NCI-H1105 treated with DMSO at 0.1 percent for 48 hours (cell line): ENCODE results near the gene KMT2C.

Experiments
- DNase-seq: peaks from one replicate; lab custom pipeline; 2025; lab: John Stamatoyannopoulos, UW

KMT2C gene

DNA sequence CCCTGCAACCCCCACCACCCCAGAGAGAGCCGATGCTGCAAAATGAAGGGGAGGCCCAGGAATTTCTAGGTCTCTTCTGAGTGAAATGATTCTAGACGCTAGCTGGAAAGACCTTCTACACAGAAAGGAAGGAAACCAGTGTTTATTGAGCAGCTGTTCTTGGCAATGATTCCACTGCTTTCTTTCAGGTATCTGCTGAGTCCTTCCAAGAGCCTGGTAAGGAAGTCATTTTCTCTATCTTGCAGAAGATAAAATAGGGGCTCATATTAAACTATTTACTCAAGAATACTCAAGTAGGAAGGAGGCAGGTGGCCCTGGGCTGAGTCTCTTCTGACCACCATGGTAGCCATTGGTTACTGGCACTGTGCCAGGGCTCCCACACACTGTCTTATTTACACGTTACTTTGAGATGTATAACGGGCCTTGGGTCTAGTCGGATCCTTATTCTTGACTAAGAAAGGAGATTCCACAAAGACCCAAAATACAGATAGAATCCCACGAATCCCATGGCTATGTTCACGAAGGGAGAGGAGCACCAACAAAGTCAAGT is 298.3 kb downstream of the KMT2C start:
- DNase-seq = peak; percentile 24

- DNase-seq = no peak
Observed at GRCh38 chr7:152136686-152137085, 299.1 kb downstream of the KMT2C start.

DNA sequence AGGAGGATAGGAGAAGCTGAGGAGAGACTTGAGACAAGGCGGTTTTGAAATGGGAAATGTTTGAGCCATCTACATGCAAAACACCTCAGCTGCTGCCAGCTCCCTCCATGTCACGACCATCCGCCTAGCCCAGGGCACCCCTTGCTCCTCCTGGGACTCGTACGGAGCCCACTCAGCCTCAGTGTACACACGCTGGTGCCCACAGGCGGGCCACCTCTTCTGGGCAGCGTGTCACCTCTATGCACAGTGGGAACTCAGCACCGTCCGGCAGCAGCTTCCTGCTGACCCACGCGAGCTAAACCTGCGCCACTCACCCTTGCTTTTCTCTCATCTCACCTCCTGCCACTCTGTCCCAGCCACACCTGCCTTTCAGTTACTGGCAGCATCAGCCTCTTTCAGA is 302.0 kb downstream of the KMT2C start:
- no peak for DNase-seq

DNA sequence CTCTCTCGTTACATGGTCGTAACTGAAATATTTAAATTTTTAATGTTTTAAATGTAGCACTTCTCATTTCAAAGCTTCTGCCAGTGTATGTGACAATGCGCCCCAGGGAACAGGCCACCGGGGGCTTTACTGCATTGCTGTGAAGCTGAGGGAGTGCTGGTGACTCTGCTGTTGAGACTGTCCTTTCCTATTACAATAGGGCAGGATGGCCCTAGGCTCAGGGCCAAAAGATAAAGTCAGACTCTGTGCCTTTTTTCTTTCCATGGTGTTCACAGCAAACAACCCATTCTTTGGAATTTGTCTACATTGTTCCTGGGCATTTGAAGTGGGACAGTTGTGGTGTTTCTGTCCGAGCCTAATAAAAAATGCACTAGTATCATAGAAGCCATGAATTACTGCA is 303.0 kb downstream of the KMT2C start:
- no peak for DNase-seq

- DNase-seq = no peak
Observed at GRCh38 chr7:152131981-152132494, 303.8 kb downstream of the KMT2C start.

- DNase-seq = no peak
Observed at GRCh38 chr7:152130658-152131590, 304.9 kb downstream of the KMT2C start.

GRCh38 chr7:152129682-152130081 is 306.1 kb downstream of the KMT2C start:
- no peak for DNase-seq

GRCh38 chr7:152128741-152129461 is 306.9 kb downstream of the KMT2C start:
- no peak for DNase-seq

DNA sequence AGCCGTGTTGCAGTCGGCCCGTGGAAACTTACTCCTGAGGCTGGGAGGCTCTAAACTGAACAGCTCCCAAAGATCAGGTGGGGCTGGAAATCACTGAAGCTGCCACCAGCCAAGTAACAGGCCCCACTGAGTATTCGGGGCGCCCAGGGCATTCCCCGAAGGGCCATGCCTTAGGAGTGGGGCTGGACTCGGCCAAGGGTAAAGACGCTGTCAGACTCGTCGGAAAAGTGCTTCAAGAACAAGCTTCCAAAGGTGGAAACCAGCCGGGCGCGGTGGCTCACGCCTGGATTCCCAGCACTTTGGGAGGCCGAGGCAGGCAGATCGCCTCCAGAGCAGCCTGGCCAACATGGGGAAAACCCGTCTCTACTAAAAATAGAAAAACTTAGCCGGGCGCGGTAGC is 307.6 kb downstream of the KMT2C start:
- DNase-seq = no peak

DNA sequence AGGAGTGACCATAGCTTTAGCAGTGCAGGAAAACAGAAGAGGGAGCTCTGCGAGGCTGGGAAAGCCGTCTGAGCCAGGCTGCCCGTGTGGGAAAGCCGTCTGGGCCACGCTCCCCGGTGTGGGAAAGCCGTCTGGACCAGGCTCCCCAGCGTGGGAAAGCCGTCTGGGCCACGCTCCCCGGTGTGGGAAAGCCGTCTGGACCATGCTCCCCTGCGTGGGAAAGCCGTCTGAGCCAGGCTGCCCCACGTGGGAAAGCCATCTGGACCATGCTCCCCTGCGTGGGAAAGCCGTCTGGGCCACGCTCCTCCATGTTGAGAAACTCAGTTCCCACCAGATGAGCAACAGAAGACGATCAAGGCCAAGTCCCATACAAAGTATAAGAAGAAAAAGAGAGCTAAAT is 308.6 kb downstream of the KMT2C start:
- DNase-seq = no peak

DNA sequence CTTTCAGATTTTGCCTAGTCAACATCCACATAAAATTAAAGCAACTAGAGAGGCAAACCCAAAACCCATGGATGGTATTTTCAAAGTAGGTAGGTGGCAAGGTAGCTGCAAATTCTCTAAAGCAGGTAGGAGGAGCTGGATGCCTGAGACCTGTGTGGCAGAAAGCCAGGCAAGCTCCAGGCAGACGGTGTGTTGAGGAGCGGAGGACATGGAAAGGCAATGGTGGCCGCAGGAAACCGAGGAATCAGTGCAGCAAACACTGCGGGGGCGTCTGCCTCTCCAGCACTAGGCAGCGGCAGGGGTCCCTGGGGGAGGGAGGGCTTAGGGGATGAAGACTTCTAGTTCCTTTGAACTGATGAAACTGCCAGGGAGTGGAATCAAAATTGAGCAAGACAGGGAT is 309.1 kb downstream of the KMT2C start:
- no peak for DNase-seq

DNA sequence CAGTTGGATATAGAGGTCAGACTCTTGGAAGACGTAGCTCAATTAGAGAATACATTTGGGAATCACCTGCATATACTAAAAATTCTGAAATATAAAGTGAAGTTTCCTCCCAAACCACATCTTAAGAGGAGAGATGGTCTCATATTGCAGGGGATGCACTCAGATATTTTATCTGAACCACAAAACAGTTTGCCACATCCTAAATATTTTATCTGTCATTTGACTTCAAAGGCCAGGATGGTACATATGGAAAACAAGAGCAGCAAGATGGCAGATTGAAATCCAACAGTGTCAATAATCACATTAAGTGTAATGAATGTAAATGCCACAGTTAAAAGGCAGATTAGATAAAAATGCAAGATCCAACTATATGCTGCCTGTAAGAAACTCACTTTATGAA is 313.3 kb downstream of the KMT2C start:
- no peak for DNase-seq

DNA sequence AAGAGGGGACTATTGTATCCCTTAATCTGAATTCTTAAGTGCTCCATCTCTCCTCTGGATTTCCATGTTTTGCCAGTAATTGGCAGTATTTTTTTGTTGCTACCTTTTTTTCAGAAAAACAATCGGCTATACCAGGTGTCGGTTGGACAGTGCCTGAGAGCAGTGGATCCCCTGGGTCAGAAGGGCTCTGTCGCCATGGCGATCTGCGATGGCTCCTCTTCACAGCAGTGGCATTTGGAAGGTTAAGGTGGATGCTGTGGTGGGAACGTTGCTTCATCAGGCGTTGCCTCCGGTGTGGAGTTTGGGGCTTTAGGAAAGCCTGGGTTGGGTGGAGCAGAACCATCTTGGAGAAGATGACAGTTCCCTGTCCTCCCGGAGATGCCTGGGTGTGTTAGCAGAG is 314.4 kb downstream of the KMT2C start:
- no peak for DNase-seq

DNA sequence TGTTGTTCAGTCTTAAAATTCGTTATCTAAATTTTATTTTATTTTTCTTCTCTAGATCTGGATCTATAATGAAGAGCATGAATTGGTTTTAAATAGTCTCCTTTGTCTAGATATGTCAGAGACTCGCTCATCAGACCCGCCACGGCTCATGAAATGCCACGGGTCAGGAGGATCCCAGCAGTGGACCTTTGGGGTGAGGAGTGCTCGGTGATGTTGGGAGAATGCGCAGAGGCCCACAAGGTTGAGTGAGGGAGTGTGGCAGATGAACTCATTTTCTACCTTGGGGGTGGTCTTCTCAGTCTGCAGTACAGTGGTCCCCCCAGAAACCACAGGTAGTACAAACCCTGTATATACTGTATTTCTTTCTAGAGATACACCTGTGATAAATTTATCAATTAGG is 315.0 kb downstream of the KMT2C start:
- DNase-seq = no peak

DNA sequence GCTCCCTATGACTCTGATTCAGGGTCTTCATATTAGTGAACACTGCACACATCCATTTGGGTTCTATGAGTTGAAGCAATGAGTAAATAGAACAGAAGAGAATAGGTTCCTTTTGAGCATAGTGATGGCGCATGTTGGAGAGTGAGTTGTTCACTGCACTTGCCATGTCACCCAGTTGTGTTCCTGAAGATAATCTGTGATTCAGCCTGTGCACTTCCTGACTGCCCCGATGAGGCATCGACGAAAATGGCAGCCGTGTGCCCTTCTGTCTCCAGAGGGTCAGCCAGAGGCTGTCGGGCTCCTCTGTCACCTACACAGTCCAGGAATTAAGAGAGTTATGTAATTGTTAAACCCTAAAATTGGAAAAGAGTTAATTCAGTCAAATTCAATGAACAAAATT is 315.6 kb downstream of the KMT2C start:
- no peak for DNase-seq

GRCh38 chr7:152117356-152117755 is 318.4 kb downstream of the KMT2C start:
- DNase-seq = no peak

- DNase-seq = no peak
Observed at GRCh38 chr7:152115021-152115718, 320.6 kb downstream of the KMT2C start.

- DNase-seq = no peak
Observed at GRCh38 chr7:152112829-152113228, 323.0 kb downstream of the KMT2C start.

DNA sequence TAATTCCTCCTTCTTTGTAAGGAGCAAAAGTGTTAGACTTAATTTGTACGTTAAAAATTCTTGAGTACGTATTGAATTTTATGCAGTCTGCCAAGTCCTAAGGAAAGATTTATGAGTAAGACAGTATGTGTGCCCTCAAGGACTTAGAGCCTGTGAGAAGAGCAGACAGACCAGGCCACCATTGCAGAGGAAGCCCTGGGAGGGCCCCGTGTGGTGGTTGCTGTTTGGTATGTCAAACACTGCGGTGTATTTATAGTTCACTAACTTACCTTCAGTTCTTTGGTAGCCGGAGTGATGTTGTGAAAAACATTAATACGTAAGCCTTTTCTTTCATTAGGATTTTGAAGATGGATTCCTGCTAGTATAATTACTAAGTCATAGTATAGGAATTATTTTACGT is 327.4 kb downstream of the KMT2C start:
- no peak for DNase-seq

GRCh38 chr7:152107945-152108344 is 327.9 kb downstream of the KMT2C start:
- DNase-seq = no peak

- DNase-seq = no peak
Observed at GRCh38 chr7:152106990-152107389, 328.8 kb downstream of the KMT2C start.

DNA sequence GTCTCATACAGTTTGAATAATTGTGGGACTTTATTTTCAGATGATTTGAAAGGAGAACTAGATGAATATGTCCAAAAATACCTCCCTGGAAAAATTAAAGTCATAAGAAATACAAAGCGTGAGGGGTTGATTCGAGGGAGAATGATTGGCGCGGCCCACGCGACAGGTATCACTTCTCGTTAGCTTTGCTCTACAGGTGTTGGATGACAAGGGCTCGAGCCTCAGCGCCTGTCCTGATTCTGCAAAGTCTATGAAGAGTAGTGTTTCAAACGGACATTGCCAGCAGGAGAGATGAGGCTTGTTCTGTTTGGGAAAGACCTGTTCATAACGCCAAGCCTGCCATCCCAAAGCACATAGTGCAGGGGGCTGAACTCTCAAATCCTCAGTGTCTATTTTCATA is 330.6 kb downstream of the KMT2C start:
- DNase-seq = no peak
